Endothelial cell of umbilical vein (primary cell): ENCODE results near the gene STARD9. TPM values are rescaled to one million over a fixed set of nuclear protein-coding genes. Genes with fewer than 3 reads are reported as not detected.

ENCODE experiments used
- BruUV-seq: library from RNA; stranded (reverse); fragments of 400-500 nt; replicated peaks from 2 replicates; lab custom pipeline; 2021; lab: Mats Ljungman, UMichigan
- CTCF ChIA-PET: fragments of 300-600, 350-600 bp; sonication (Branson Sonifier 250); formaldehyde crosslinking; loops from one replicate; lab custom pipeline; 2021; ENCODE audit warnings: antibody characterized with exemption, inconsistent platforms; lab: Charles Lee
- POLR2A ChIA-PET: fragments of 300-600, 350-600 bp; sonication (Branson Sonifier 250); formaldehyde crosslinking; loops from one replicate; lab custom pipeline; 2021; ENCODE audit warnings: antibody characterized with exemption, inconsistent platforms; lab: Charles Lee
- DNase-seq: peaks from one replicate; pipeline ENCODE4 v3.0.0-alpha.2; 2011; ENCODE audit warnings: low read depth, low spot score
- FAIRE-seq: peaks from 2 replicates; lab custom pipeline; 2011; peaks lifted over from hg19 to GRCh38; lab: Jason Lieb, UNC
- H2AFZ ChIP-seq: 2 replicates; pipeline ENCODE4 v1.6.0; 2012; ENCODE audit warnings: low read depth, low read length, control low read depth, inconsistent platforms
- H3K27ac ChIP-seq: 2 replicates; pipeline ENCODE4 v1.5.1; 2011; ENCODE audit warnings: low read depth, mild to moderate bottlenecking, control low read depth, low read length, moderate library complexity; ENCODE audit not compliant: insufficient read depth
- H3K27me3 ChIP-seq, 2 experiments: 2 replicates each; pipeline versions ENCODE4 v1.6.0 to v1.6.1; 2011; ENCODE audit warnings: low read length in 2 of 2, mixed read lengths in 1 of 2; ENCODE audit not compliant: control insufficient read depth in 2 of 2, insufficient read depth in 2 of 2
- H3K36me3 ChIP-seq, 2 experiments: 2 replicates in 1 of 2; 3 replicates in 1 of 2; pipeline ENCODE4 v1.5.1; 2011; ENCODE audit warnings: low read length in 2 of 2, mild to moderate bottlenecking in 1 of 2, moderate library complexity in 1 of 2; ENCODE audit not compliant: control insufficient read depth in 2 of 2, insufficient read depth in 2 of 2; ENCODE audit errors: extremely low read depth in 1 of 2
- H3K4me1 ChIP-seq: 3 replicates; pipeline ENCODE4 v1.5.1; 2011; ENCODE audit warnings: mild to moderate bottlenecking, low read length; ENCODE audit not compliant: control insufficient read depth, insufficient read depth; ENCODE audit errors: extremely low read depth
- H3K4me2 ChIP-seq: 2 replicates; pipeline ENCODE4 v1.6.1; 2011; ENCODE audit warnings: low read length, control low read depth, mixed read lengths; ENCODE audit not compliant: insufficient read depth
- H3K4me3 ChIP-seq, 3 experiments: fragments of 200-600 bp in 1 of 3; sonication (generic), shearing (Covaris generic) in 1 of 3; replicated peaks in 1 of 3; 2 replicates each; pipeline ENCODE4 v1.5.1; 2011 to 2016; ENCODE audit warnings: control low read depth in 3 of 3, low read length in 3 of 3, mild to moderate bottlenecking in 2 of 3, inconsistent platforms in 1 of 3, low read depth in 1 of 3, moderate library complexity in 1 of 3; ENCODE audit not compliant: insufficient read depth in 1 of 3
- H3K79me2 ChIP-seq: 2 replicates; pipeline ENCODE4 v1.6.0; 2012; ENCODE audit warnings: low read length, inconsistent platforms; ENCODE audit not compliant: control insufficient read depth, insufficient read depth
- H3K9ac ChIP-seq: replicated peaks from 2 replicates; pipeline ENCODE3; 2011; ENCODE audit warnings: low read length, control low read depth; ENCODE audit not compliant: insufficient read depth; ENCODE audit errors: extremely low read depth
- H3K9me1 ChIP-seq: replicated peaks from 3 replicates; pipeline ENCODE4 v1.6.0; 2011; ENCODE audit warnings: mild to moderate bottlenecking, low read length; ENCODE audit not compliant: control insufficient read depth, insufficient read depth; ENCODE audit errors: extremely low read depth
- H3K9me3 ChIP-seq: replicated peaks from 2 replicates; pipeline ENCODE4 v1.5.1; 2012; ENCODE audit warnings: low read length, inconsistent platforms; ENCODE audit not compliant: control insufficient read depth, insufficient read depth
- H4K20me1 ChIP-seq: replicated peaks from 2 replicates; pipeline ENCODE3; 2011; ENCODE audit warnings: mild to moderate bottlenecking, low read length; ENCODE audit not compliant: control insufficient read depth, insufficient read depth; ENCODE audit errors: extremely low read depth
- CTCF ChIP-seq, 2 donors: IDR thresholded peaks; 1 replicate in 1 of 2; 2 replicates in 1 of 2; pipeline ENCODE4 v1.5.1; 2011; ENCODE audit warnings: low read length in 2 of 2, mild to moderate bottlenecking in 2 of 2, moderate library complexity in 2 of 2, control low read depth in 1 of 2, inconsistent platforms in 1 of 2, low read depth in 1 of 2; ENCODE audit not compliant: insufficient read depth in 1 of 2; ENCODE audit errors: extremely low read depth in 1 of 2
- EZH2 ChIP-seq: IDR thresholded peaks from 2 replicates; pipeline ENCODE4 v1.6.1; 2012; ENCODE audit warnings: borderline replicate concordance, low read depth, mild to moderate bottlenecking, moderate library complexity, low read length, inconsistent platforms; ENCODE audit not compliant: severe bottlenecking
- FOS ChIP-seq: IDR thresholded peaks from 2 replicates; pipeline ENCODE4 v1.6.1; 2011; ENCODE audit warnings: mild to moderate bottlenecking, low read length, moderate library complexity, borderline replicate concordance; ENCODE audit not compliant: insufficient read depth
- GATA2 ChIP-seq: IDR thresholded peaks from 2 replicates; pipeline ENCODE4 v1.7.0; 2011; ENCODE audit warnings: low read depth, mild to moderate bottlenecking, moderate library complexity, mixed read lengths, low read length; ENCODE audit not compliant: insufficient read length, insufficient read depth
- JUN ChIP-seq: IDR thresholded peaks from 2 replicates; pipeline ENCODE4 v1.6.1; 2011; ENCODE audit warnings: borderline replicate concordance, low read depth; ENCODE audit not compliant: insufficient read length, insufficient read depth
- MAX ChIP-seq: IDR thresholded peaks from 2 replicates; pipeline ENCODE4 v1.6.1; 2011; ENCODE audit not compliant: insufficient read depth, insufficient read length
- MYC ChIP-seq: IDR thresholded peaks from one replicate; pipeline ENCODE4 v1.6.1; 2011; ENCODE audit warnings: mild to moderate bottlenecking, low read depth, low read length
- POLR2A ChIP-seq: IDR thresholded peaks from 2 replicates; pipeline ENCODE4 v1.6.1; 2012; ENCODE audit warnings: low read depth, mild to moderate bottlenecking, control low read depth, low read length
- POLR2AphosphoS5 ChIP-seq: IDR thresholded peaks from 2 replicates; pipeline ENCODE4 v1.6.1; 2012; ENCODE audit warnings: low read depth, mild to moderate bottlenecking, control low read depth, low read length, moderate library complexity; ENCODE audit not compliant: insufficient read depth
- dilution Hi-C: fragments of 300-500 bp; cut with MboI; formaldehyde crosslinking; loops from one replicate; pipeline ENCODE4 v1.15.0; 2019; ENCODE audit warnings: low sequenced_read_pairs; ENCODE audit not compliant: extremely low pct_ligation_motif_present
- intact Hi-C: fragments of 100-400 bp; cut with micrococcal nuclease; formaldehyde crosslinking; loops from one replicate; pipeline ENCODE4 v1.10.0; 2022
- polyA plus RNA-seq, 4 experiments: library from polyadenylated mRNA; depleted of rRNA in 3 of 4; stranded (reverse) in 3 of 4; unstranded in 1 of 4; fragments of >200 nt; gene quantifications; 2 replicates each; pipeline versions ENCODE4 v1.2.1 to v1.2.3, GENCODE V29; 2011 to 2012; ENCODE audit warnings: missing spikeins in 1 of 4
- total RNA-seq: library from RNA; stranded (reverse); gene quantifications from 2 replicates; pipeline ENCODE4 v1.2.3, GENCODE V29; 2021

Gene STARD9
- total and polyA plus RNA-seq, 2 donors (not counting 3 experiments of a cell fraction or from before 2014, with no cell fraction given): 4.6 to 17.5 TPM

GRCh38 chr15:42611532-42611931, 36.1 kb downstream of the STARD9 start:
- CTCF ChIA-PET: interaction anchor here (1.0 kb wide), 1 partner anchor 20 kb away, joined by 3 read pairs; no protein-coding TSS in a partner anchor
- dilution Hi-C loops: no loop called here
- H3K4me3 ChIP-seq: no peak overlapping the region

More at GRCh38 chr15:42611532-42611931, 36.1 kb downstream of the STARD9 start:
- BruUV-seq: no TSS peak
- no peaks in the 10 kb centered on the region for H3K36me3 ChIP-seq
- DNase-seq (peak; percentile 81), FAIRE-seq (peak; percentile 59)
- H3K9ac ChIP-seq: no peak overlapping the region
- H3K27me3 ChIP-seq: no peaks in the 10 kb centered on the region
- no peak overlapping the region for H3K4me2 ChIP-seq
- H3K9me1 ChIP-seq: no peaks in the 10 kb centered on the region
- no peaks in the 10 kb centered on the region for H3K4me1 ChIP-seq
- H3K27ac ChIP-seq: no peak overlapping the region
- TF ChIP-seq JUN: no peak
- no peak for TF ChIP-seq POLR2A
- TF ChIP-seq FOS: no peak
- no peak for TF ChIP-seq GATA2
- no peak for TF ChIP-seq POLR2AphosphoS5
- TF ChIP-seq MAX: no peak
- no peak for TF ChIP-seq MYC
- TF ChIP-seq CTCF (IDR thresholded peaks at IDR 0.05; ENCODE audit: extremely low read depth in 1 of 2, insufficient read depth in 1 of 2, low read depth in 1 of 2, low read length in 2 of 2): no peak
- no peak for TF ChIP-seq EZH2
- H3K79me2 ChIP-seq: no peaks in the 10 kb centered on the region
- H3K9me3 ChIP-seq: no peaks in the 10 kb centered on the region
- no peaks in the 10 kb centered on the region for H4K20me1 ChIP-seq
- H2AFZ ChIP-seq: no peak overlapping the region
- intact Hi-C loops: no loop called here
- POLR2A ChIA-PET: no interaction called here
